Liver (tissue), 9 donors: Measurements from ENCODE around the gene METTL18. TPM values are rescaled to one million over a fixed set of nuclear protein-coding genes. Genes with fewer than 3 reads are reported as not detected.

Experiments
- DNase-seq: peaks from one replicate; pipeline ENCODE4 v3.0.0-alpha.2; 2017; ENCODE audit warnings: low spot score
- H3K27ac ChIP-seq, 2 donors: one replicate each; pipeline ENCODE4 v1.7.0; 2013; ENCODE audit warnings: inconsistent platforms in 2 of 2, low read length in 2 of 2, control low read depth in 1 of 2, low read depth in 1 of 2, mild to moderate bottlenecking in 1 of 2
- H3K27me3 ChIP-seq, 4 donors: one replicate each; pipeline versions ENCODE4 v1.6.1 to v1.7.0; 2013; ENCODE audit warnings: low read length in 3 of 4, inconsistent platforms in 1 of 4, mild to moderate bottlenecking in 1 of 4, moderate library complexity in 1 of 4; ENCODE audit not compliant: control insufficient read depth in 4 of 4, insufficient read depth in 4 of 4
- H3K36me3 ChIP-seq, 4 donors: one replicate each; pipeline versions ENCODE4 v1.6.1 to v1.7.0; 2013; ENCODE audit warnings: low read length in 3 of 4, mild to moderate bottlenecking in 3 of 4, low read depth in 1 of 4, moderate library complexity in 1 of 4; ENCODE audit not compliant: control insufficient read depth in 4 of 4, insufficient read depth in 3 of 4
- H3K4me1 ChIP-seq, 4 donors: one replicate each; pipeline versions ENCODE4 v1.6.1 to v1.7.0; 2013; ENCODE audit warnings: low read length in 3 of 4, mild to moderate bottlenecking in 3 of 4, moderate library complexity in 1 of 4; ENCODE audit not compliant: control insufficient read depth in 4 of 4, insufficient read depth in 4 of 4
- H3K4me3 ChIP-seq, 3 donors: one replicate each; pipeline versions ENCODE4 v1.6.1 to v1.7.0; 2013; ENCODE audit warnings: low read length in 3 of 3, control low read depth in 1 of 3, low read depth in 1 of 3, mild to moderate bottlenecking in 1 of 3
- H3K9ac ChIP-seq, 2 donors: one replicate each; pipeline ENCODE4 v1.7.0; 2013; ENCODE audit warnings: low read length in 2 of 2, mild to moderate bottlenecking in 2 of 2, moderate library complexity in 2 of 2, control low read depth in 1 of 2, low read depth in 1 of 2
- H3K9me3 ChIP-seq, 4 donors: one replicate each; pipeline versions ENCODE4 v1.6.1 to v1.7.0; 2013; ENCODE audit warnings: low read length in 3 of 4; ENCODE audit not compliant: control insufficient read depth in 4 of 4
- ATF3 ChIP-seq: IDR thresholded peaks from 2 replicates; pipeline ENCODE4 v1.6.1; 2016; ENCODE audit warnings: antibody characterized with exemption
- FOXA1 ChIP-seq: IDR thresholded peaks from 2 replicates; pipeline ENCODE4 v1.6.1; 2016; ENCODE audit warnings: antibody characterized with exemption
- GABPA ChIP-seq, 2 donors: IDR thresholded peaks in 1 of 2; conservative IDR thresholded peaks in 1 of 2; 2 replicates each; pipeline ENCODE4 v1.6.1; 2016; ENCODE audit warnings: antibody characterized with exemption in 2 of 2, mild to moderate bottlenecking in 1 of 2, moderate library complexity in 1 of 2
- MAX ChIP-seq: IDR thresholded peaks from 2 replicates; pipeline ENCODE4 v1.6.1; 2016; ENCODE audit warnings: antibody characterized with exemption
- REST ChIP-seq: IDR thresholded peaks from 2 replicates; pipeline ENCODE4 v1.6.1; 2016; ENCODE audit warnings: antibody characterized with exemption, mild to moderate bottlenecking
- RXRA ChIP-seq, 2 donors: IDR thresholded peaks; 2 replicates each; pipeline ENCODE4 v1.6.1; 2017 to 2018; ENCODE audit warnings: antibody characterized with exemption in 2 of 2, mild to moderate bottlenecking in 1 of 2
- TAF1 ChIP-seq: conservative IDR thresholded peaks from 2 replicates; pipeline ENCODE4 v1.6.1; 2016; ENCODE audit warnings: antibody characterized with exemption, mild to moderate bottlenecking
- YY1 ChIP-seq: IDR thresholded peaks from 2 replicates; pipeline ENCODE4 v1.6.1; 2016; ENCODE audit warnings: antibody characterized with exemption, mild to moderate bottlenecking
- WGBS: extraction: QIAGEN DNeasy Blood & Tissue Kit; methylation state at CpG from one replicate; pipeline ENCODE4 v1.1.7; 2013; 5-methylcytosine and 5-hydroxymethylcytosine counted together
- polyA plus RNA-seq, 2 donors: library from polyadenylated mRNA; stranded (reverse) in 1 of 2; unstranded in 1 of 2; fragments of 200-250 nt in 1 of 2; fragments of >200 nt in 1 of 2; fragmentation: Nextera tagmentation in 1 of 2; extraction: Ambion mirVana in 1 of 2; gene quantifications; one replicate each; pipeline versions ENCODE4 v1.2.1 to v1.2.3, GENCODE V29; 2013 to 2015
- total RNA-seq, 2 donors: library from RNA; depleted of rRNA; stranded (reverse); fragments of >200 nt; gene quantifications; one replicate each; pipeline ENCODE4 v1.2.3, GENCODE V29; 2014
- donor health status: healthy.
- donor health status: healthy.
- donor health status: healthy.
- donor health status: healthy.
- donor health status: healthy.

The METTL18 gene
- total and polyA plus RNA-seq, 4 donors: 2.1 to 5.0 (median 3.2) TPM

- Histone ChIP-seq H3K4me1 (peaks cover 0 to 3% (median under 1%) of the 10 kb centered on the region in 4 donors), H3K4me3 (no peak overlapping the region), H3K9ac (no peak overlapping the region), H3K9me3 (no peaks in the 10 kb centered on the region), H3K27ac (no peak overlapping the region), H3K27me3 (no peaks in the 10 kb centered on the region), H3K36me3 (no peaks in the 10 kb centered on the region)
- DNase-seq: no peak
- no peak for TF ChIP-seq REST
- TF ChIP-seq RXRA (IDR thresholded peaks at IDR 0.05): peak in 1 of 2 donors; percentile 8
- no peak for TF ChIP-seq TAF1
- TF ChIP-seq YY1: no peak
- TF ChIP-seq MAX: no peak
- TF ChIP-seq ATF3: no peak
- WGBS: 72% methylated on average over 3 of the region's 3 CpGs
Observed at GRCh38 chr1:169759038-169759437, 35.7 kb downstream of the METTL18 start.

- WGBS: 84% methylated on average over 4 of the region's 4 CpGs
- no peak for TF ChIP-seq GABPA (IDR thresholded peaks at IDR 0.05 in 1 of 2, conservative IDR thresholded peaks at IDR 0.05 in 1 of 2)
- Histone ChIP-seq H3K9ac (no peak overlapping the region), H3K36me3 (no peaks in the 10 kb centered on the region), H3K4me1 (no peaks in the 10 kb centered on the region), H3K9me3 (no peaks in the 10 kb centered on the region), H3K4me3 (no peak overlapping the region), H3K27me3 (no peaks in the 10 kb centered on the region), H3K27ac (no peak overlapping the region)
- no peak for DNase-seq
Observed at GRCh38 chr1:169753549-169753948, 41.2 kb downstream of the METTL18 start.

- WGBS: 94% methylated on average over 1 of the region's 1 CpG
- no peak for DNase-seq
Observed at GRCh38 chr1:169750041-169750440, 44.7 kb downstream of the METTL18 start.

GRCh38 chr1:169746550-169746949 is 48.2 kb downstream of the METTL18 start:
- H3K4me1 ChIP-seq: peaks cover 5 to 18% (median 12%) of the 10 kb centered on the region in 4 donors
- H3K27ac ChIP-seq: no peak overlapping the region
- H3K9me3 ChIP-seq: no peaks in the 10 kb centered on the region
- no peak for DNase-seq
- H3K36me3 ChIP-seq: no peaks in the 10 kb centered on the region
- no peak for TF ChIP-seq GABPA (IDR thresholded peaks at IDR 0.05 in 1 of 2, conservative IDR thresholded peaks at IDR 0.05 in 1 of 2)
- peak; percentile 10 for TF ChIP-seq YY1
- H3K27me3 ChIP-seq: no peaks in the 10 kb centered on the region
- 77% methylated on average over 2 of the region's 2 CpGs for WGBS
- no peak overlapping the region for H3K9ac ChIP-seq
- H3K4me3 ChIP-seq: peak overlapping the region; percentile 35 to 67 (median 52)

More at GRCh38 chr1:169750041-169750440, 44.7 kb downstream of the METTL18 start:
- H3K27me3 ChIP-seq: no peaks in the 10 kb centered on the region
- no peaks in the 10 kb centered on the region for H3K9me3 ChIP-seq
- no peak overlapping the region for H3K9ac ChIP-seq
- H3K4me3 ChIP-seq: no peak overlapping the region
- H3K27ac ChIP-seq: no peak overlapping the region
- H3K4me1 ChIP-seq: peaks cover 0 to 16% (median 6%) of the 10 kb centered on the region in 4 donors
- no peaks in the 10 kb centered on the region for H3K36me3 ChIP-seq
- TF ChIP-seq FOXA1: no peak
